SK-N-SH treated with all-trans-retinoic acid at 6 μM for 48 hours (cell line): ENCODE results near the gene ALPG.

ENCODE experiments used
- ATAC-seq: fragments of 200-7000 bp; cut with Tn5 transposase; 3 replicates; pipeline ENCODE4 v1.9.1; 2020; ENCODE audit warnings: mild to moderate bottlenecking, moderate library complexity
- BACH2 ChIP-seq: fragments of 250-450 bp; sonication (Bioruptor Pico); IDR thresholded peaks from 2 replicates; pipeline ENCODE4 v1.9.0; 2021; ENCODE audit warnings: mild to moderate bottlenecking, borderline replicate concordance
- CSDC2 ChIP-seq: fragments of 250-450 bp; sonication (Bioruptor Pico); IDR thresholded peaks from 2 replicates; pipeline ENCODE4 v1.5.0; 2020; ENCODE audit warnings: mild to moderate bottlenecking, moderate library complexity
- CSRNP3 ChIP-seq: fragments of 250-450 bp; sonication (Bioruptor Pico); IDR thresholded peaks from 2 replicates; pipeline ENCODE4 v1.5.1; 2021; ENCODE audit warnings: mild to moderate bottlenecking, moderate library complexity
- OSR1 ChIP-seq: fragments of 250-450 bp; sonication (Bioruptor Pico); IDR thresholded peaks from 2 replicates; pipeline ENCODE4 v1.8.0; 2022; ENCODE audit warnings: moderate library complexity, mild to moderate bottlenecking, inconsistent platforms
- PATZ1 ChIP-seq: fragments of 250-450 bp; sonication (Bioruptor Pico); IDR thresholded peaks from 2 replicates; pipeline ENCODE4 v1.8.0; 2020; ENCODE audit warnings: mild to moderate bottlenecking, moderate library complexity, borderline replicate concordance
- PPARA ChIP-seq: fragments of 250-450 bp; sonication (Bioruptor Pico); IDR thresholded peaks from 2 replicates; pipeline ENCODE4 v1.5.0; 2020; ENCODE audit warnings: mild to moderate bottlenecking, borderline replicate concordance
- SNAI2 ChIP-seq: fragments of 250-450 bp; sonication (Bioruptor Pico); IDR thresholded peaks from 2 replicates; pipeline ENCODE4 v1.5.0; 2020; ENCODE audit warnings: mild to moderate bottlenecking, moderate library complexity
- TOX ChIP-seq: fragments of 250-450 bp; sonication (Bioruptor Pico); IDR thresholded peaks from 2 replicates; pipeline ENCODE4 v1.8.0; 2021; ENCODE audit warnings: mild to moderate bottlenecking, moderate library complexity, borderline replicate concordance
- ZC3H10 ChIP-seq: fragments of 250-450 bp; sonication (Bioruptor Pico); IDR thresholded peaks from 2 replicates; pipeline ENCODE4 v1.5.1; 2021; ENCODE audit warnings: mild to moderate bottlenecking, moderate library complexity
- ZFP3 ChIP-seq: fragments of 250-450 bp; sonication (Bioruptor Pico); IDR thresholded peaks from 2 replicates; pipeline ENCODE4 v1.5.0; 2020; ENCODE audit warnings: mild to moderate bottlenecking, moderate library complexity
- ZNF565 ChIP-seq: fragments of 450-650 bp; formaldehyde crosslinking; conservative IDR thresholded peaks from 2 replicates; pipeline ENCODE4 v1.5.0; 2020; ENCODE audit warnings: low read depth, mild to moderate bottlenecking, moderate library complexity
- ZNF8 ChIP-seq: fragments of 450-650 bp; formaldehyde crosslinking; IDR thresholded peaks from 2 replicates; pipeline ENCODE4 v1.5.0; 2020; ENCODE audit warnings: mild to moderate bottlenecking, moderate library complexity
- TF ChIP-seq, protein P1 (sequence below): fragments of 250-450 bp; sonication (Bioruptor Pico); IDR thresholded peaks from 2 replicates; pipeline ENCODE4 v1.5.0; 2020; ENCODE audit warnings: mild to moderate bottlenecking, moderate library complexity
- TF ChIP-seq, protein P2 (sequence below): fragments of 250-450 bp; sonication (Bioruptor Pico); IDR thresholded peaks from 2 replicates; pipeline ENCODE4 v1.8.0; 2021; ENCODE audit warnings: low read depth, mild to moderate bottlenecking, moderate library complexity, borderline replicate concordance

The ALPG gene

GRCh38 chr2:232416521-232417470 is 10.2 kb downstream of the ALPG start:
- no peak for TF ChIP-seq CSDC2 (CRISPR knock-in tag)
- no peak for TF ChIP-seq OSR1
- no peak for TF ChIP-seq ZC3H10
- ATAC-seq: no peak

GRCh38 chr2:232417489-232417888 is 10.8 kb downstream of the ALPG start:
- TF ChIP-seq PATZ1 (CRISPR knock-in tag): no peak
- TF ChIP-seq, protein P1, sequence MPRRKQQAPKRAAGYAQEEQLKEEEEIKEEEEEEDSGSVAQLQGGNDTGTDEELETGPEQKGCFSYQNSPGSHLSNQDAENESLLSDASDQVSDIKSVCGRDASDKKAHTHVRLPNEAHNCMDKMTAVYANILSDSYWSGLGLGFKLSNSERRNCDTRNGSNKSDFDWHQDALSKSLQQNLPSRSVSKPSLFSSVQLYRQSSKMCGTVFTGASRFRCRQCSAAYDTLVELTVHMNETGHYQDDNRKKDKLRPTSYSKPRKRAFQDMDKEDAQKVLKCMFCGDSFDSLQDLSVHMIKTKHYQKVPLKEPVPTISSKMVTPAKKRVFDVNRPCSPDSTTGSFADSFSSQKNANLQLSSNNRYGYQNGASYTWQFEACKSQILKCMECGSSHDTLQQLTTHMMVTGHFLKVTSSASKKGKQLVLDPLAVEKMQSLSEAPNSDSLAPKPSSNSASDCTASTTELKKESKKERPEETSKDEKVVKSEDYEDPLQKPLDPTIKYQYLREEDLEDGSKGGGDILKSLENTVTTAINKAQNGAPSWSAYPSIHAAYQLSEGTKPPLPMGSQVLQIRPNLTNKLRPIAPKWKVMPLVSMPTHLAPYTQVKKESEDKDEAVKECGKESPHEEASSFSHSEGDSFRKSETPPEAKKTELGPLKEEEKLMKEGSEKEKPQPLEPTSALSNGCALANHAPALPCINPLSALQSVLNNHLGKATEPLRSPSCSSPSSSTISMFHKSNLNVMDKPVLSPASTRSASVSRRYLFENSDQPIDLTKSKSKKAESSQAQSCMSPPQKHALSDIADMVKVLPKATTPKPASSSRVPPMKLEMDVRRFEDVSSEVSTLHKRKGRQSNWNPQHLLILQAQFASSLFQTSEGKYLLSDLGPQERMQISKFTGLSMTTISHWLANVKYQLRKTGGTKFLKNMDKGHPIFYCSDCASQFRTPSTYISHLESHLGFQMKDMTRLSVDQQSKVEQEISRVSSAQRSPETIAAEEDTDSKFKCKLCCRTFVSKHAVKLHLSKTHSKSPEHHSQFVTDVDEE (CRISPR knock-in tag): no peak
- no peak for ATAC-seq

GRCh38 chr2:232418056-232418455 is 11.4 kb downstream of the ALPG start:
- TF ChIP-seq, protein P2, sequence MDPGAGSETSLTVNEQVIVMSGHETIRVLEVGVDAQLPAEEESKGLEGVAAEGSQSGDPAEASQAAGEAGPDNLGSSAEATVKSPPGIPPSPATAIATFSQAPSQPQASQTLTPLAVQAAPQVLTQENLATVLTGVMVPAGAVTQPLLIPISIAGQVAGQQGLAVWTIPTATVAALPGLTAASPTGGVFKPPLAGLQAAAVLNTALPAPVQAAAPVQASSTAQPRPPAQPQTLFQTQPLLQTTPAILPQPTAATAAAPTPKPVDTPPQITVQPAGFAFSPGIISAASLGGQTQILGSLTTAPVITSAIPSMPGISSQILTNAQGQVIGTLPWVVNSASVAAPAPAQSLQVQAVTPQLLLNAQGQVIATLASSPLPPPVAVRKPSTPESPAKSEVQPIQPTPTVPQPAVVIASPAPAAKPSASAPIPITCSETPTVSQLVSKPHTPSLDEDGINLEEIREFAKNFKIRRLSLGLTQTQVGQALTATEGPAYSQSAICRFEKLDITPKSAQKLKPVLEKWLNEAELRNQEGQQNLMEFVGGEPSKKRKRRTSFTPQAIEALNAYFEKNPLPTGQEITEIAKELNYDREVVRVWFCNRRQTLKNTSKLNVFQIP (CRISPR knock-in tag): no peak
- no peak for TF ChIP-seq ZFP3 (CRISPR knock-in tag)
- ATAC-seq: no peak

DNA sequence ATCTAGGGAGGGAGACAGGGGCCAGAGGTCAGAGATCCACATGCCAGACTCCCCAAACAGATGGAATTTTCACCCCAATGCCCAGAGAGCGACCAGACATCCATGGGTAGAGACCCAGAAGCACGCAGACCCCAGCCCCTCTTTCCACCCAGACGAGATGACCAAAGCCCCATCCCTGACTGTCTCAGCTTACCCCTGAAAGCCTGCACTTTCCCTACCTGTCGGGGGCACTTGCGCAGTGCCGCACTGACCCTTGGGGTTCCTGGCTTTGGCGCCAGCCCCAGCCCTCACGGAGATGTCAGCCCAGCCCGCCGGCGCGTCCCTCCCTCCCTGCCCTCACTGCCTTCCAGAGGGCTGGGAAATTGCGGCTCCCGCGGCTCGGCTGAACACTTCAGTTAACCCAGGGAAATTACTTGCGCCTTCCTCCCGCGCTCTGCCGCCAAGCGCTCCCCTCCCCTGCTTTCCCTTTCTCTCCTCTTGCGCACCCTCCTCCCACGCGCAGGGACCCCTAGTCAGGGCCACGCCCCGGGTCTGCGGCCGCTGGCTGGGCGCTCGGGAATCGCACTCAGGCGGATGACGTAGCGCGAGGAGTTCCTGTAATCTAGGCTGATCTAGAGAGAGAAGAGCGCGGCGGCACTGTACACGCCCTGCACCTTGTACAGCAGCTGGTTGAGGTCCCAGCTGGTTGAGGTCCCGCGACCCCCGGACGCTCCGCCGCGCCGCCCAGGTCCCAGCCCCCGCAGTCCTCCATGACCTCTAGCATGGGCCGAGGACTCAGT is 12.0 kb downstream of the ALPG start:
- peak; percentile 46; the same call in 2 of the 3 replicates for ATAC-seq
- TF ChIP-seq ZNF565 (no peak), SNAI2 (CRISPR knock-in tag) (no peak), BACH2 (no peak), ZNF8 (CRISPR knock-in tag) (no peak), TOX (no peak), CSRNP3 (no peak), PATZ1 (CRISPR knock-in tag) (no peak), ZC3H10 (no peak), PPARA (CRISPR knock-in tag) (no peak), CSDC2 (CRISPR knock-in tag) (no peak)
- TF ChIP-seq, protein P2 (CRISPR knock-in tag): no peak
